HG03439 (cell line): ENCODE results near the gene ALOX5.

Experiments
- ATAC-seq: cut with Tn5 transposase; IDR thresholded peaks from one replicate; pipeline ENCODE4 v1.9.1; 2021; ENCODE audit warnings: mild to moderate bottlenecking, moderate library complexity; ENCODE audit not compliant: unreplicated experiment

Gene ALOX5

DNA sequence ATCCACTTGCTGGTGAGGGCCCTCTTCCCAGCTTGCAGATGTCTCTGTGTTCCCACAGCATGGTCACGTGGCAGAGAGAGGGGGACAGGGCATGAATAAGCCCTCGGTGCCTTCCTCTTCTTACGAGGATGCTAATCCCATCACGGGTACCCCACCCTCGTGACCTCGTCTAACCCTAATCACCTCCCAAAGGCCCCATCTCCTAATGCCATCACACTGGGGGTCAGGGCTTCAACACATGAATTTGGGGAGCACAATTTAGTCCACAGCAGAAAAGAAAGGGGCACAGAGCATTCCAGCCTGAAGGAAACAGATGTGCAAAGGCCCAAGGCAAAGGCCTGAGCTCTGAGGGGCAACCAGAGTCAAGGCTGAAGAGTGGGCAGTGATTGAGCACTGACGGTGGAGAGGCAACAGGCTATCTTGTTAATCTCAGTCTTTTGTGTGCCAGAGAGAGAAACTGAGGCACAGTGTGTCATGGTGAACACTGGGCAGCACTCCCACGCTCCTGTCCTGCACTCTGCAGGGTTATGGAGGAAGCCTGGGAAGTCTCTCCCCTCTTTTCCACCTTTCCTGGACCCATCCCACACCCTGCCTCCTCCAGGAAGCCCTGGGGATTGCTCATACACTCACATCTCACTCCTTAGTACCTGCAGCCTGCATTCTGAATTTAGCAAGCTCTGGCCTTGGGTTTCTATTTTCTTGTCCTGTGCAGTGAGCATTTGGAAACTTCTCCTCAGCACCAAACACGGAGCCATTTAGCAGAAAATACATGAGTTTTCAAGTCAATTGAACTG lies 49.0 kb downstream of the ALOX5 start:
- ATAC-seq = no peak

DNA sequence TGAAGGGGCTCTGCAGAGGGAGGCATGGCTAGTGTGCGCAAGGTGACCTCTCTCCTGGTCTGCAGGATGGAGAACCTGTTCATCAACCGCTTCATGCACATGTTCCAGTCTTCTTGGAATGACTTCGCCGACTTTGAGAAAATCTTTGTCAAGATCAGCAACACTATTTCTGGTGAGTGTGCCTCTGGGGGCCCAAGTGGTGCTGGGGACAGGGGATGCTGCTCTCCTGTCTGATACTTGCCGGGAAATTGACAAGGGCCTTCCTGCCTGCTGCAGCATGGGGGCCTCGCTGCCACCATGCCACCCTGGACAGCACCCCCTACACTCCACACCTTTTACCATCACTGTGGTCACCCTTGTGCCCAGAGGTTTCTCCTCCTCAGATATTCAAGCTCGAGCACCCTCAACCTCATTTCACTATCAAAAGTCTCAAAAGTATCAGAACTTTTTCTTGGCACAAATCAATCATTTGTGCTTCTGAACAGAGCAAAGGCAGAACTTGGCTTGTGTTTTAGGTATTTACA lies 50.0 kb downstream of the ALOX5 start:
- ATAC-seq = no peak

DNA sequence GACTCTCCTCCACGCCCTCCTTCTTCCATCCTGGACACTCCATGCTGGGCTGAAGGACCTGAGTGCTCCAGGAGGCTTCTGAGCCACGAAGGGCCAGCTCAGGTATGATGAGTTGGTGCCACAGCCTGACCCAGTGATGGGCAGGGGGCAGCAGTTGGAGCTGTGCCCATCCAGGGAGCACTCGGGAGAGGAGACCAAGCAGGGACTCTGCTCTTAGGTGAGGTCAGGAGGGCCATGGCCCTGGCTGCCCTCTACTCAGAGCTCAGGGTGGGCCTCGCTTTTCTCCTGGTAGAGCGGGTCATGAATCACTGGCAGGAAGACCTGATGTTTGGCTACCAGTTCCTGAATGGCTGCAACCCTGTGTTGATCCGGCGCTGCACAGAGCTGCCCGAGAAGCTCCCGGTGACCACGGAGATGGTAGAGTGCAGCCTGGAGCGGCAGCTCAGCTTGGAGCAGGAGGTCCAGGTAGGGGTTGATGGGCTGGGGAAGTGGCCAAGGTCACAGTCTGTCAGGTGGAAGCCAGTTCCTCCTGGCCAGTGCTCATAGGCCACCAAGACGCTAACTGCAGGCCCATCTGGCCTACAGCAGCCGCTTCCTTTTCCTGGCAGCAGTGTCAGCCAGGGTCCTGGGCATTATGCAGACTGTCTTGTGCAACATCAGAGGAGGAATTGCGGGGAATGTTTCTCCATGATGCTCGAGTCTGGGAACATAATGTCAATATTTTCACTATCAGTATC lies 50.8 kb downstream of the ALOX5 start:
- ATAC-seq = no peak

DNA sequence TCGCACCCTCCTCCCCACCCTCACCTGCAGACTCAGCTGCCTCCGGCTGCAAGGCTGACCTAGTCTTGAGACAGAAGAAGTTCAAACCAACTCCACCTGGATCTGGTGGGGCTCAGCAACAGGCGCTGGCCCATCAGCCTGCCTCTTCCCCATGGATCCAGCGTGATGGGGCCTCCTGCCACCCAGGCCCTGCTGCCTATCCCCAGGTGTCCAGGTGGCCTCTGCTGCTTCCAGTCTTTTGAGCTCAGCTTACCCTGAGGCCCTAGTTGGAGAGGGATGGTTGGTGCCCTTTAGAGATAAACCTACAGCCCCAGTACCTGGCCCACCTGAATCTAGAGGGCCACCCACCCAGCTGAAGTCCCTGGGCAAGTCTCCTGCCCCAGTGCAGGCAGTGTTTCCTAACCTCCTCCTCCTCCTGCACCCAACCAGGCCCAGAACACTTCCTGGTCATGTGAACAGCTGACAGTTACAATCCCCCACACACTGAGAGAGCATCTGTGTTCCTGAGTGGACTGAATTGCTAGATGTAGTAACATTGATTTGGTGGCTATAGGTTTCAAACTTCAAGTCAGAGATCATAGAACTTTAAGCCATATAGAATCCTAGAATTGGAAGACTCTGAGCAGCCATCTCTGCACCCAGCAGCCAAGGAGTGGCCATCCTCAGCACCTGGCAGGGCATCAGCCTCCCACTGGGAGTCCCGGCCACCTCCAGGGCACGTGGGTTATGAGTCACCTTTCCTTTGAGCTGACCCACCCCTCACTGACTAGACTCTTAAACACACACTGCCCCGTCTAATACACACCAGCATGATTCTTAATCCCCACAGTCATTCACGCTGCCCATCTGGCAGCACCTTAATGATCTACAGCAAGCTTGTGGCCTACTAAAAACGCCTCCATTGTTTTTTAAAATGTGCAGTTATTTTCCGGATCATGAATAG lies 51.9 kb downstream of the ALOX5 start:
- no peak for ATAC-seq

DNA sequence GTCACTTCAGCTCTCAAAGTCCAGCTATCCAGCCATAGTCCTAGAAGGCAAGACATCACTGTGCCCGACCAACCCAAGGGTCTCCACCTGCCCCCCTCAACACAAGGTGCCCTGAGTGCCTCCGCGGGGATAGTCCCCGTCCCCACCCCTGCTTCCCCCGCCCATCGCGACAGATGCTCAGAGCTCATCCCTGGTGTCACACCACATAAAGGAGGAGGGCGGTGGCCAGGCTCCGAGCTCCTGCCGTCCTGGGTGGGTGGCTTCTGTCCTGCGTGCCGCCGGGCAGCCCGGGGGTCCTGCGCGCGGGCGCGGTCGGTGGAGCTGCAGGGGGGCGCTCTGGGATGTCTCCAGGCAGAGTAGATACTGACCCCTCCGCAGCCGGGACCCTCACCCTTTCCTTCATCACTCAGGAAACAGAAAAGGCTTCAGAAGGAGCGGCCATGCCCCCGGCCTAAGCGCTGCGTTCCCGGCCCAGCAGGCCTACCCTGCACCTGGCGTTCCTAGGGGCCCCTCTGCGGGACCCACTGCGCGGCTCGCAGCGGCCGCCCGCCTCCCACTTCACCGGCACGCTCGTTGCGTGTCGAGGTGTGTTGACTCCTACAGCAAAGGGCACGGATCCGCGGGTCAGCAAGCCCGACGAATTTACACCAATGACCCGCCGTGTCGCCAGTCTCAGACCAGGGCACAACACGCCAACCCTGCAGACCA lies 53.4 kb downstream of the ALOX5 start:
- no peak for ATAC-seq

DNA sequence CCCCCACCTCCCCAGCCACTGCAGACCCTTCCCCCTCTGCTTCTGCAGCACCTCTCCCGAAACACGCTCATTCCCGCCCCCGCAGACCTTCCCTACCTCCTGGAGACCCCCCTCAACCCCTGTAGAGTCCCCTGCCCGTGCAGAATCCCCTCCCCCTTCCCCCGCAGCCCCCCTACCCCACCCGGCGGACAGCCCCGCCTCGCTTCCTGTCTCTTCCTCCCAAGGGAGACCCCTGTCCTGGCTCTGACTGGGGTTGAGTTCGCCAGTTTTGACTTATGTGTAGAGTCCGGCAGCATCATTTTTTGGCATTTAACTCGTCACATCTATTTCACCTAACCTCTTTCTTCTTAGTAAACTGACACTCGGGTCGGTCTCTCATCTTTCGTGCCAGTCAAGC lies 54.0 kb downstream of the ALOX5 start:
- no peak for ATAC-seq

DNA sequence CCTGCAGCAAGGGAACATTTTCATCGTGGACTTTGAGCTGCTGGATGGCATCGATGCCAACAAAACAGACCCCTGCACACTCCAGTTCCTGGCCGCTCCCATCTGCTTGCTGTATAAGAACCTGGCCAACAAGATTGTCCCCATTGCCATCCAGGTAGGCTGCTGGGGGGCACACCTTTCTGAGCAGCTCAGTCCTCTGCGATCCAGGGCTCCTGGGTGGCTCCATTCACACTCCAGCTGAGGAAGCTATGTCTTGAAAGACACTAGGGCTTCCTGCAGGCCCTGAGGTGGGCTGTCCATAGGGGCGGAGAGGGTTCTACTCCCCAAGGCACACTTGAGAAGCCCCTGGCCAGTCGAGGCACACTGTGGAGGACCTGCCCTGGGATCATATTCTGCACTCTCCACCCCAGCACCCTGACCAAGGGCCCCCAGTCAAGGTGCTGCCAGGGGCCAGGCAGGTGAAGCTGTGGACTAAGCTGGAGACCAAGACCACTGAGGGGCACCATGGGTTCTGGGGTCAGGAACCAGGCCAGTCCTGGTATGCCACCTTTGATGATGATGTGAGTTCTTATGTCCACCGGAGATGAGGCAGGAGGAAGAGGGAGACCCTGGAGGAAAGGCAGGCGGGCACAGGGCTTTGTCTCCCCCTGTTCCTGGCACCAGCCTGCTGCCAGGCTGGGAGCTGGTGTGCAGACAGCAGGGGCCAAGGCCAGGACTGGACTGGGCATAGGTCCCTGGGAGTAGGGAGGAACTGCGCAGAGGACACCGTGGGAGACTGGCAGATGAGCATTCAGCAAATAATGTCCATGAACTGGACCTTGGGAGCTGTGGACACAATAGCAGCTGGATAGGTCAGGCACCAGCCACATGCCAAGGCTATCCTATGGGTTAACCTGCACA lies 54.8 kb downstream of the ALOX5 start:
- no peak for ATAC-seq

DNA sequence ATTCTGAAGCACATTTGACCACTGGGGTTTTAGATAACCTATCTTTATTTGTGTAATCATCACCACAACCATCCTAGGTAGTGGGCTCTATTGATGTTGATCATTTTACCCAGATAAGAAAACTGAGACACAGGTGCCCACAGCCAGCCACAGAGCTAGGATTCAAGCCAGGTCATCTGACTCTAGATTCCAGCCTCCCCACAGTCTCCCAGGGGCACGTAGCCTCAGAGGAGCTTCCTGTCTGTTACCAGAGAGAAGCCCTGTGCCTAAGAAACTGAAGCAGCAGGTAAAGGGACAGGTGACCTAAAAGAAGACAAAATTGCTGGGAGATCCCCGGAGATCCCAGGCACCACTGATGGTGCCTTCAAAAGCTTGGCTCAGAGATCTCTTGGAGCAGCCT lies 55.8 kb downstream of the ALOX5 start:
- no peak for ATAC-seq

DNA sequence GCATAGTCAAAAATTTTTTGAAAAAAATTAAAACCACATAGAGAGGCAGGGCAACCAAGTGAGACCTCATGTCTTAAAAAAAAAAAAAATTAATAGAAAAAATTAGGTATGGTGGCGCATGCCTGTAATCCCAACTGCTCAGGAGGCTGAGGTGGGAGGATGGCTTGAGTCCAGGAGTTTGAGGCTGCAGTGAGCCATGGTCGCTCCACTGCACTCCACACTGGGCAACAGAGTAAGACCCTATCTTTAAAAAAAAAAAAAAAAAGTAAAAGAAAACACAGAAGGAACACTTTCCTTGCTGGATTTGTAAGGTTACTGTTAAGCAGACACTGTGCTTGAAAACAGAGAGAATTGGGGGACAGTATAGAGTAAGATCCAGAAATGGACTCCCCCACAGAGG lies 58.1 kb downstream of the ALOX5 start:
- ATAC-seq = no peak

DNA sequence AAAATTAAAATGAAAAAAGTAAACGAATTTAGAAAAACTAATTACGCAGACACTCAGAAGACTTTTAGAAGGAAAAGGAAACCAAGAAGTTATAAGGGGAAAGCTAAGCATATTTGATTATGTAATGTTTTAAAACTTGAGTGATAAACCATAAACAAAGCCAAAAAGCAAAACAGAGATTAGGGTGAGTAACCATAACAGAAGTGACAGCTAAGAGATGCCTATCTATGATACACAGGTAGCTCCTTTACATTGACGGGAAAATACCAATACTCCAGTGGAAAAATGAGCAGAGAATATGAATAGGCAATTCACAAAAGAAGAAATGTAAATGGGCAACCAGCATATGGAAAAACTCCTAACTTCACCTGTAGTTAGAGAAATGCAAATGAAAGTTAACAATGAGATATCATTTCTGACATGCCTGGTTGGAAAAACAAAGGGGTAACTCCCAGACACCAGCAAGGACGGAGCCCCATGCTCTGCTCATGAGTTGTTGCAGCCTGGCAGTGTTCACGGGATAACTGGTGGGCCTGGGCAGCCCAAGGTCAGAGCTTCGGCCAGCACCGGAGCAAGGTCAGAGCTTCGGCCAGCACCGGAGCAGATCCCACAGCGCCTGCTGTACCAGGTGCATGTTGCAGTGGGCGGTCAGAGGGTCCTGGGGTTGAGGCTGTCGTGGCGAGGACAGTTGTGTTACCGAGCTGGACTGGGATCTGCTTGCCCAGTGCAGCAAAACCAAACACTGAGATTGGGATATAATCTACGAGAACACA lies 58.9 kb downstream of the ALOX5 start:
- ATAC-seq = no peak

DNA sequence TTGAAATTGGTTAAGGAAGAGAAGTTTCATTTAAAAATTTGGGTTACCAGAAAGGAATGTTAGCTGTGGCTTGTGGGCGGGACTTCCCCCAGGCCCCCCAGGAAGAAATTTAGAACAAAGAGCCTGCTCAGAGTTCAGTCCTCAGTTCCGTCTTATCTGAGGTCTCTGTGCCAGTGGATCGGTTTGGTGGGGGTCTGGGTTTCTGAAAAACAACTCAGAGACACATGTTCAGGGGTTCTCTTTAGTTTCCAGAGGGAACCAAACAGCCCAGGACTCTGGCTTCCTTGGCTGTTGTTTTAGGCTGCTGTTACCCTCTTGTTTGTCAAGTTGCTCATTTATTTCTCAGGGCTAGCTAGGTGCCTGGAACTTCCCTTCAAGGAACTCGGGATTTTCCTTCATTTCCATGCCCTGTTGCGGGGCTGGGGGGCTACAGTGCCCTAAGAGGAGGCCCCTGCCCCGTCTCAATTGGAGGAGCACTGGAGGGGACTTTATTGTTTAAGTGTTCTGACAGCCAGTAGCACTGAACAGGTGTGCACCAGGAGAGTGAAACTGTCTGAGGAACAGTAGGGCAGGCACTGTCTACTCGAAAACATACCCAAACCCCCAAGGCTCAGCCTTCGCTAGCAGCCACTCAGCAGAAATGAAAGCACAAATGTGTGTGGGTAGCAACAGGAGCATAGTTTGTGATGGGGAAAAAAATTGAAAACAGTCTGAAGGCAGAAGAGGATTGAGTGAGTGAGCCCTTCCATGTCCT lies 59.9 kb downstream of the ALOX5 start:
- peak; percentile 94 for ATAC-seq

DNA sequence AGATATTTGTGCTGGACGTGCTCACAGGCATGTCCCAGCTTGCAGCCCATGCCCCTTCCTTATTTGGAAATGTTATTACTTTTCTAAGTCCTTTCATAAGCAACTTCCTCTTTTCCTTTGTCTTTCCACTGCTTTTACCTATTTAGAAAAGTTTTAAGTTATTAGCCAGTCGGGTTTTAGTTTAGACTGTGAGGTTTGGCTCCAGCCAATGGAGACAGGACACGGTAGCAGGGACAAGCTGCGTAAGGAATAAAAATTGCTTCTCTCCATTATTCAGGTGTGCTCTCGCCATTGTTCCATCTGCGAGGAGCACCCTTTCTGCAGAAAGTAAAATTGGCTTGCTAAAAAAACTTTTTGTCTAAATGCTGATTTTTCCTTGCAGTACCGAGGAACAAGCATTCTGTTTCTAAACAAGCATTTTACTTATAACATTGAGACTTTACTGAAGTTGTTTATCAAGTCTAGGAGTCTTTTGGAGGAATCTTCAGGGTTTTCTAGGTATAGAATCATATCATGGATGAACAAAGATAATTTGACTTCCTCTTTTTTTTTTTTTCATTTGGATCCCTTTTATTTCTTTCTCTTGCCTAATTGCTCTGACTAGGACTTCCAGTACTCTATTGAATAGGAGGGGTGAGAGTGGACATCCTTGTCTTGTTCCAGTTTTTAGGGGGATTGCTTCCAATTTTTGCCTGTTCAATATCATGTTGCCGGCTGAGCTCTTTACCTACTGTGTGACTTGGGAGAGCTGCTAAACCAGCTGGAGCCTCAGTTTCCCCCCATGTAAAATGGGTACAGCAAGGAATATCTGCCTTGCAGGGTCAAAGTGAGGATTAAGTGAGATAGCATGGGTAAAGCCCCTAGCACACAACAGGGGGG lies 63.8 kb downstream of the ALOX5 start:
- ATAC-seq = no peak

DNA sequence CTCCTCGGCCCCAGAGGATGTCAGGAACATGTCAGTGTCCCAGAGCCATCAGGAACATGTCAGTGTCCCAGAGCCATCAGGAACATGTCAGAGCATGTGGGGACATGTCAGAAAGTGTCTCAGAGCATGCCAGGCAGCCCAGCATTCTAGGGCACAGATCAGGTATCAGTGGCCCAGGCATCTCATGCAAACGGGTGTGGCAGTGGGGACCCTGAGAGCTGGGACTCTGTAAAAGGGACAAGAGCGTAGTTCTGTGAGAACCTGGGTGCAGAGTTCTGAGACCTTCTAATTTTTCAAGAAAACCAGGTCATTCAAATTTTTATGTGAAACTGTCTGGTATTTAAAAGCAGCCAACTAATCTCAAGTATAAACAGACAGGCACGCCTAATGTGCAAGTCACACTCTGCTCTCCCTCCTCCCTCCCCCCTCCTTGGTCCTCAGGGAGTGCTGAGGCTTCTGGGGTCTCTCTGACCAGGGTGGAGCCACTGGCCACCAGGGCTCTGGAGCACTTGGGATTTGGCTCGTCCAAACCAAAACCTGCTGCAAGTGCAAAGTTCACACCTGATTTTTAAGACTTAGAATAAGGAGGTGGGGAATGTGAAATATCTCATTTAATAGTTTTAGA lies 64.6 kb downstream of the ALOX5 start:
- ATAC-seq = no peak

DNA sequence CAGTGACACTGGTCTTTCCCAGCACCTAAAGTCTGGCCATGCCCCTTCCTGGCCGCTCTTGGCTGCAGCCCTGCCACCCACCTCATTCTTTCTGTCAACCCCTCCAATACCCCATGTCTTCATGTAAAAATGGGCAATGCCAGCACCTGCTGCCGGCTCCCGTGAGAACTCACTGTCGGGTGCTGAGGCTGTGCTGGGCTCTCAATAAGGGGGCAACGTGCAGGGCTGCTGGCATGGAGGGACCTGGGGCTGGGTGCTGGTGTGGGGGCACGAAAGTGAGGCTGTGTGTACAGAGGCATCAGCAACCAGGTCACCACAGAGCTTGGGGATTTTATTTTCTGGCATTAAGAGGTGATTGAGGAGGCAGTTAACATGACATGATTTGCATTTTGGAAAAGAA lies 65.3 kb downstream of the ALOX5 start:
- no peak for ATAC-seq

DNA sequence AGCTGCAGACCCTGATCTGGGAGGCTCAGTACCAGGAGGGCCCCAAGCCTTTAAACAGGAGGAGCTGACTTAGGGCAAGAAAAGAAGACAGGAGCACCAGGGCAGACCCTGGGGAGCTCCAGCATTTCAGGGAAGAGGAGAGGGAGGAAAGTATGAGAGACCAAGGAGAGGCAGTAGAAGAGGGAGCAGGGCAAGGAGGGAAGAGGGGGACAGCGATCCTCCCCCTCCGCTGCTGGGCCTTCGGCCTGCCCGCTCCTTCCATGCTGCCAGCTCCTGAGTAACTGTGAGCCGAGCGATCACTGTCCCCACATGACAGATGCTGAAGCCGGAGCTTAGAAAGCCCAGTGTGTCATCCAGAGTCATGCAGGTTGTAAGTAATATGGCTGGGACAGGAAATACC lies 65.9 kb downstream of the ALOX5 start:
- no peak for ATAC-seq

DNA sequence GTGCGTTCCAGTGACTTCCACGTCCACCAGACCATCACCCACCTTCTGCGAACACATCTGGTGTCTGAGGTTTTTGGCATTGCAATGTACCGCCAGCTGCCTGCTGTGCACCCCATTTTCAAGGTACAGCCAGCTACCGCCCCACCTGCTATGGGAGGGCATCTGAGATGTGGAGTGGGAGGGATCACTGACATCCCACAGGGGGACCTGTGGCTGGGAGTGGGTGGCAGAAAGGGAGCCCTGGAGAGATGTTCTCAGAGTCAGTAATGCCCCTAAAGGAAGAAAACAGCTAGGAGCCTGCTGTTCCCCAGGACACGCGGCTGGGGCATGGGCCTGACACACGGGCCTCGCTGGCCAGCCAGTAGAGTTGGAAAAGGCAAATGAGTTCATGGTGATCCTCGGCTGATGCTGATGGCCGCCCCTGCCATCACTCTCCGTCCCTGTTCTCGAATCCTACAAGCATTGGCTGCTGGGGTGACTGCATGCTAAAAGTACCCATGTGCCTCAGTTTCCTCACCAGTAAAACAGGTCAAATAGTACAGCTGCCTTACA lies 66.6 kb downstream of the ALOX5 start:
- no peak for ATAC-seq
